ENCODE results near the gene LTB4R.
"Not testable (repeated sequence)": the region's sequence is repeated elsewhere in the genome, so short reads cannot be mapped to it uniquely, and the experiment has no call there.

Gene LTB4R

DNA sequence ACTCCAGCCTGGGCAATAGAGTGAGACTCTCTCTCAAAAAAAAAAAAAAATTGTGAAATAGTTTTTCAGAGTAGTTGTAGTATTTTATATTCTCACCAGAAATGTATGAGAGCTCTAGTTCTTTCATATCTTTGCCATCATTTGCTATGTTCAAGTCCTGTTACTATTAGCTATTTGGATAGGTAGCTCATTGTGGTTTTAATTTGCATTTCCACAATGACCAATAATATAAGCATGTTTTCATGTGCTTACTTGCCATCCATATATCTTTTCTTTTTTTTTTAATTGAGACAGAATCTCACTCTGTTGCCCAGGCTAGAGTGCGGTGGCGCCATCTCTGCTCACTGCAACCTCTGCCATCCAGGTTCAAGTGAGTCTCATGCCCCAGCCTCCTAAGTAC lies 36.9 kb downstream of the LTB4R start:
- DNase-seq: no peak

DNA sequence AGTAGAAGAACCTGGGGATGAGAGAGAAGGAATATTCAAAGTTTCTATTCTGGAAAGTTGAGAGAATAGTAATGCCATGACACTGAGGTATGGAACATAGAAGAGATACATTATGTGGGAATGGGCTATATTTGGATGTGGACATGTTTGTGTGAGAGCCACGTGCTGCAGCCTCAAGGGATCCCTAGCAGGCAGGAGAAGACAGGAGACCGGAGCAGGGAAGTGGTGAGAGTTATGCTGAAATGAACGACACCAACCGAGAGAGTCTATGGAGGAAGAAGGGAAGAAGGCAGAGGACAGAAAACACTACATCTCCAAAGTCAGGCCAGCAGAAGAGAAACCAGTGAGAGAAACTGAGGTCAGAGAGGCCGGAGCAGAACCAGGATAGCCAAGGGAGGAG lies 38.4 kb downstream of the LTB4R start:
- DNase-seq: no peak

DNA sequence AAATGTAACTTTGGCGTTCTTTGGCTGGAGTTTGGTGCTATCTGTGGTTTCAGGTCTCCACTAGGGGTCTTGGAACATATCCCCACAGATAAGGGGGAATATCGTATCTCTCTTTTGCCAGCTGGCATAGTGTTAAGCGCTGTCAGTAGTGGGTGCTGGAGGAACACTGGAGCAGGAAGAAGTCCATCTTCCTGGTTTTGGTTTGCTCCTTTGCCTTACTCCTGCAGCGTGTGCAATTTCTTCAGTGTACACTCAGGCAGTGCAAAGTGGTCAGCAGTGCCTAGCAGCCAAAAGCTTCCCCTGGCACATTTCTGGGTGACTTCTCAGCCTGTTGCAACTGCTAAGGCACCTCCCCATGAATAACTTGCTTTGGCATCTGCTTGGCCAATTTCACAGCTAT lies 40.2 kb downstream of the LTB4R start:
- no peak for DNase-seq

DNA sequence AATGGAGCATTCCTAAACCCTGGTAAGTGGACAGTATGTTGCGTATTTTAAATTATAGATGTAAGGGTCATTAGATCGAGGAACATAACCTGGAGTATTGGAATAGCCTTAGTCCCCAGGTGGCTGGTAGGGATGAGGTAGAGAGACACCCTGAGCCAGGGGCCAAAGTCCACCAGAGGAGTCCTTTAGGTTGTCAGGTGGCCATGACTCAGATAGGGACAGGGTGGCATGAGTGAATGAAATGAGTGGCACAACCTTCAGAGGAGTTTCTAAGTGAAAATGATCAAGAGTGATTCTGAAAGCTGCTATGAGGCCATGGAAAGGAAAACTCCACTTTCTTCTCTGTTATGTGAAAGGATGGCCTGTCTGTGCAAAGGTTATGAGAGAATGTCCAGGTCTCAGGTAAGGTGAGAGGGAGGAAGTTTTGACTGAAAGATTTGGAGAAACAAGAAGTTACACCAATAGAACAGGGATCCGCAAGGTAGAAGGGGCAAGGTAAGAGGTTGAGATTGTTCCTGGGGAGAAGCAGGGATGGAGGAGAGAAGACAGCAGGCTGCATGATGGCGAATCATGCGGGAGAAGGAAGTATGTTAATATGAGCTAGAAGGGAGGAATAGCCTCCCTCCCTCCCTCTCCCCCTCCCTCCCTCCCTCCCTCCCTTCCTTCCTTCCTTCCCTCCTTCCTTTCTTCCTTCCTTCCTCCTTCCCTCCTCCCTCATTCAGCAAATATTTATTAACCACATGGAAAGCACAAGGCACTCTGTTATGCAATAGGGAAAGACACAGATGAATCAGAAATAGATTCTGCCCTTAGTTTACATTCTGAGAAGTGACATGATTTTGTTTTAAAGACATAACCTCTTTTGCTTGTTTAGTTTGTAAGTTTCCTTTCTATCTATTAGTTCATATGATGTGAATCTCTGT lies 42.5 kb downstream of the LTB4R start:
- no peak for DNase-seq

DNA sequence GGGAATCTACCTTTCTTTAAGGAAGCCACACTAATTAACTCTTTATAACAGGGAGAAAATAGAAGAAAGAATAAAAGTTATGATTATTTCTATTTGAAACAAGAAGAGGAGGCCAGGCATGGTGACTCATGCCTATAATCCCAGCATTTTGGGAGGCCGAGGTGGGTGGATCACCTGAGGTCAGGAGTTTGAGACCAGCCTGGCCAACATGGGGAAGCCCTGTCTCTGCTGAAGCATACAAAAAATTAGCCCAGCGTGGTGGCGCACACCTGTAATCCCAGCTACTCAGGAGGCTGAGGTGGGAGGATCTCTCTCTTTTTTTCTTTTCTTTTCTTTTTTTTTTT lies 43.2 kb downstream of the LTB4R start:
- DNase-seq: not testable (repeated sequence)

DNA sequence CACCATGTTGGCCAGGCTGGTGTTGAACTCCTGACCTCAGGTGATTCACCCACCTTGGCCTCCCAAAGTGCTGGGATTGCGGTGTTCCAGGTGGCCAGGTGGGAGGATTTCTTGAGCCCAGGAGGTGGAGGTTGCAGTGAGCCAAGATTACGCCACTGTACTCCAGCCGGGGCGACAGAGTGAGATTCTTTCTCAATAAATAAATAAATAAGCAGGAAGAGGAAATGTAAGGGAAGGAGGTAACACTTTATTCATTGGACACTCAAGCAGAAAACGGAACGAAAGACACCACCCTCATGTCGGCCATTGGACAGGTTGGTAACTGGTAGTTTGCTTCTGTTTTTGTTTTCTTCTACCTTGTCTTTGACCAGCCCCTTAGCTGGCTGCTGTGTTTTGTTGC lies 43.7 kb downstream of the LTB4R start:
- DNase-seq: no peak

DNA sequence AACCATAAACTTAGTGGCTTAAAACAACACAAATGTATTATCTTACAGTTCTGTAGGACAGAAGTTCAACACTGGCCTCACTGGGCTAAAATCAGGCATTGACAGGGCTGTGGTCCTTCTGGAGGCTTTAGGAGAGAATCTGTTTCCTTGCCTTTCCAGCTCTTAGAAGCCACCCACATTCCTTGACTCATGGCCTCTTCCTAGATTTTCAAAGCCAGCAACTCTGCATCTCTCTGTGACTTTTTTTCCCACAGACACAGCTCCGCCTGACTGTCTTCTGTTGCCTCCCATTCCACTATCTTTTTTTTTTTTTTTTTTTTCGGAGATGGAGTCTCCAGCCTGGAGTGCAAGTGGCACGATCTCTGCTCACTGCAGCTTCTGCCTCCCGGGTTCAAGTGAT lies 44.9 kb downstream of the LTB4R start:
- no peak for DNase-seq

DNA sequence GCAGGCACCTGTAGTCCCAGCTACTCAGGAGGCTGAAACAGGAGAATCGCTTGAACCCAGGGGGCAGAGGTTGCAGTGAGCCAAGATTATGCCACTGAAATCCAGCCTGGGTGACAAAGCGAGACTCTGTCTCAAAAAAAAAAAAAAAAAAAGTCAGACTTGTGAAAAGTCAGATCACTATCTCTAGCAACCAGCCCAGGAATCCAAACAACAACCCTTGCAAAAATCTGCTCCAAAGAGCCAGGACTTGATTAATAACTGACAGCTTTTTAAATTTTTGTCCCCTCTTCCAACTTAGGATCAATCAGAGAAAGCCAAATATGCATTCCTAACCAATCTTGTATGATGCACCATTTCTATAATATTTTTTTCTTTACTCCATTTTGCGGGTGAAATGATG lies 49.0 kb downstream of the LTB4R start:
- no peak for DNase-seq

DNA sequence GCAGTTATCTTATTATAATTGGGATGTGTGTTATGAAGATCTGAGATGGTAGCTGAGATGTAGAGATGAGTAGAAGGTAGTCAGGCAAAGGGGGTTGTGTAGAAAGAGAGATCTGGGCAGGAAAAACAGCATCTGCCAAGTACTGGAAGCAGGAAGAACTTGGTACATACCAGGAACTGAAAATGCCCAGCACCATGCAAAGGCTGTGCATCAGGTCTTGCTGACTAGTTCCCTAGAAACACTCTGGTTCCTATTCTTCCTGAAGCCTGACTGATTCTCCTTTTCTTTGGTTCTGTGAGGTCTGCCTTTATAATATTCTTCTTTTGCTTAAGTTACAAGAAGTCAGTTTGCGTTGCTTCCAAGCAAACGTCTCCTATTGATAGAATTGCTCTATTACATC lies 50.0 kb downstream of the LTB4R start:
- no peak for DNase-seq

DNA sequence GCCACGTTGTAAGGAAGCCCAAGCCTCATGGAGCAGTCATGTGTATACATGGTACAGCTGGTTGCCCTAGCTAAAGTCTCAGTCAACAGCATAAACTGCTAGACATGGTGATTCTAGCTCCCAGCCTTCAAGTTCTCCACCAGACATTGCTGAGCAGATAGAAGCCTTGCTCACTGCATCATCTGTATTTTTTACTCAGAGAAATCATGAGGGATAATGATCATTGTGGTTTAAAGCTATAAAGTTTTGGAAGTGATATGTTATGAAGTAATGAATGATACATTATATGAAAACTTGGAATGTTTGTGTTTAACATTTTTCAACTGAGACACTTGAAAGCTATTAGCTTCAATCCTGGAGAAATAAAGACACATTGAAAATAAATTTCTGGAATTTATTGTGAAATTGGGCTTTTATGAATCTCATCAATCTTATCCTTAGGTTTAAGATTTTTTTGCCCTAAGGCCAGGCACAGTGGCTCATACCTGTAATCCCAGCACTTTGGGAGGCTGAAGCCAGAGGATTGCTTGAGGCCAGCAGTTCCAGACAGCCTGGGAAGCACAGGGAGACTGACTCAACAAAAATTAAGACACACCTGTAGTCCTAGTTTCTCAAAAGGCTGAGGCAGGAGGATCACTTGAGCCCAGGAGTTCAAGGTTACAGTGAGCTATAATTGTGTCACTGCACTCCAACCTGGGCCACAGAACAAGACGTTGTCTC lies 51.1 kb downstream of the LTB4R start:
- DNase-seq: no peak

DNA sequence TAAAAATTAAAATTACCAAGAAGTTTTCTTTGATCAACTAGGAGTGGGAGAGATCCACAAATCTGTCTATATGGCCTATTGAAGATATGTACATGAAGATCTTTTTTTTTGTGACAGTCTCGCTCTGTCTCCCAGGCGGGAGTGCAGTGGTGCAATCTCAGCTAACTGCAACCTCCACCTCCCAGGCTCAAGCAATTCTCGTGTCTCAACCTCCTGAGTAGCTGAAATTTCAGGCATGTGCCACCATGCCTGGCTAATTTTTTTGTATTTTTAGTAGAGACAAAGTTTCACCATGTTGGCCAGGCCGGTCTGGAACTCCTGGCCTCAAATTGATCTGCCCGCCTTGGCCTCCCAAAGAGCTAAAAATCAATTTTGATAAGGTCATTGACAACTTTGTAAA lies 52.1 kb downstream of the LTB4R start:
- no peak for DNase-seq

DNA sequence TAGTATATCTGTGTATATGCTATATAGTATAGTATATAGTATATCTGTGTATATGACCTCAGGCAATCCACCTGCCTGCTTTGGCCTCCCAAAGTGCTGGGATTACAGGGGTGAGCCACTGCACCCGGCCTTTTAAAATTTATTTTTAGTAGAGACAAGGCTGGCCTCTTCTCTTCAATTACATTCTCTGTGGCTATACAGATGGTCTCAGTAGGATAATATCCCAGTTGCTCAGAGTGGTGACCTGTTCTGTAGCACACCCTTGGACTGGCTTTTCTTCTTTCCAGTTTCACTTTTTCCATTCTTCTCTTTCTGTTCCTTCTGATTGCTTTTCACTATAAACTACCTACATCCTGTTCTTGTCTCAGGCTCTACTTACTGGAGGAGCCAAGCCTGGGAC lies 53.5 kb downstream of the LTB4R start:
- no peak for DNase-seq

DNA sequence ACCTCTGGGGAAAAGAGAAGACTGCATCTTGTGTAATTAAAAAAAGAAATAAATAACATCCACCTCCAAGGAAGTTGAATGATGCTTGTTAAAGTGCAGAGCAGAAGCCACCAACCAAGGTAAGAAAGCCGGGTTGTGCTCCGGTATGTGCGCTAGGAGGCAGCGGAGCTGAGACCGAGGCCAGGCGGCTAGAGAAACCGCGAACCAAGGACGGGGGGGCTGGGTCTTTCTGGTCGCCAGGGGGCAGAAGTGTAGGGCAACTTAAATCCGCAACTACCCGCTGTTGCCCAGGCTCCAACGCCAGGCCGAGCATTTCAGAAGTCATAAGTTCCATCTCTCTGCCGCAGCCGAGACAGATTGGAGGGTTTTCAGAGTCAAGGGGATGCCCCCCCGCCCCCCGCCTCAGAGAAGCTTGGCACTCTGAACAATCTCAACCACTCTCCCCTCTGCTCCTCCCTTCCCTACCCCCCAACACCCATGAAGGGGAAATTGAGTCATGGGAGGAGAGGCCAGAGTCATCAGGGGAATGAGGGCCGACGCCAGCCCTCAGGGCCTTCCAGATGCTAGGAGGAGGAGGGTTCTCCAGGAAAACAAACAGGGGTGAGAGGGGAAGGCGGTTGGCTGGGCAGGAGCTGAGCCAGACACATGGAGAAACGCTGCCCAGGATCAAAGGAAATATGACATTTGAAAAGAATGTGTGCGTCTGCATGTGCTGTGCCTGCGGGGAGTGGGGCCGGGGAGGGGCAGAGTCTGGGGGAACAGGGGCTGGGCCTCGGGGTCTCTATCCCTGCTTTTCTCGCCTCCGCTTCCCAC lies 54.5 kb downstream of the LTB4R start:
- peak; percentile 66 for DNase-seq

DNA sequence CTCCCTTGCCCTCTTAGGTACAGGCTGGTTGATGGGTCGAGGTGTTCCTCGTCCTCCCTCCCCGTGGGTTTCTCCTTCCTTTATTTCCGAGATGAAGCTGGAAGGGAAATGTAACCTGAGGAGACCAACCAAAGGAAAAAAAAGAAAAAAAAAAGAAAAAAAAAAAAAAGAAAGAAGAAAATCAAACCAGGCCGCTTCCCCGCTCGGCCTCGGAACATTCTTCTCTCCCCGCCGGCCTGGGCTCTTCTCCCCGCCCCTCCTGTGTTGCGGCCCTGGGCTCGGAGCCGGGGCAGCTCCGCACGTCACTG lies 55.1 kb downstream of the LTB4R start:
- DNase-seq: peak; percentile 24

DNA sequence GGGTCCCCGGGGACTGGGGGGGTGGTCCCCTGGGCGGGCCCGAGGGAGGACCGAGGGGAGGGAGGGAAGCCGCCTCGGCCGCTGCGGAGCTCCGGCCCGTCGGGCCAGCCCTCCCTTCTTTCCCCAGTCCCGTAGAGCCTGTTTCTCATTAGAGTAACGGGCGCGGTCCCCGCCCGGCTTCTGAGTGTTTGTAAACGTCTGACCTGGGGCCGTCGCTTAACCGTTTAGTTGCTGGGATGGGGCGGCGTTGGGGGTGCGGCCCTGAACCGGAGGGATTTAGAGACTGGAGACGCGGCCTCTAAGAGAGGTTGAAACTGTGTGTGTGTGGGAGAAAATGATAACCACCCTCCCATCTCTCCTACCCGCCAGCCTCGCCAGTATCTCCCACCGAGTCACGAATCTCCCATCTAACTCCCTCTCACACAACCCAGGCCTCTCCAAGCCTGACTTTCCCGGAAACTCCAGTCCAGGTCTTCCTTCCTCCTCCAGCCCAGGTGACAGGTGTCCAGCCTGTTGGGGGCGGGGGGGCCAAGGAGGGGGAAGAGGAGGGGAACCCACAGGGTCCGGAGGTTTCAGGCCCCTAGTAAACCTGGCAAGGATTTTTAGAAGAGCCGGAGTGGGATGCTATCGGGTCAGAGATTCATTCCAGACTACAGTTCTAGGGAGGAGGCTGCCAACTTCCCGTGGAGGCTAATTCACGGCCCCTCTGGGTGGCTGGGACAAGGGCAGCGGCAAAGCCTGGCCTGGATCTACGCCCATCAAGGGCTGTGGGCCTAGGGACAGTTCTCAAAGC lies 55.6 kb downstream of the LTB4R start:
- DNase-seq: no peak

Data from CD4-positive, alpha-beta T cell treated with Interleukin-12 subunit alpha and Interleukin-12 subunit beta, for 1 hour (primary cell).